ENCODE measurements around the gene SMPDL3A. TPM values are rescaled to one million over a fixed set of nuclear protein-coding genes. Genes with fewer than 3 reads are reported as not detected.

SMPDL3A gene
- total RNA-seq, 8 experiments from 2014 or later: 2.7 to 22.6 (median 4.4) TPM

- H3K4me1 ChIP-seq (replicated peaks in 1 of 2): peaks cover 0 to 6% of the 10 kb centered on the region in 2 donors
- 0 to 100% (median 79%) methylated on average over 1 to 3 of the region's 3 CpGs for WGBS, 10 experiments
- H3K4me3 ChIP-seq: no peak overlapping the region
- in situ Hi-C loops (cut with MboI; ENCODE audit: low pct_unique_long_range_greater_than_20kb in 2 of 9, low sequenced_read_pairs in 9 of 9, unreplicated experiment in 9 of 9): loop anchor here in 6 of 9 experiments (25.0 kb wide), 2 partner anchors 109 to 359 kb away; no protein-coding TSS in a partner anchor
- ATAC-seq (replicated peaks in 6 of 8): peak in 3 of 8 experiments; percentile 37 to 97 (median 97)
- H3K27ac ChIP-seq: no peak overlapping the region
Observed at GRCh38 chr6:122845916-122846612, 57.0 kb downstream of the SMPDL3A start.

- no peak overlapping the region for H3K4me3 ChIP-seq
- ATAC-seq (replicated peaks in 6 of 8): no peak
- no peak overlapping the region for H3K27ac ChIP-seq
- in situ Hi-C loops (cut with MboI; ENCODE audit: low pct_unique_long_range_greater_than_20kb in 2 of 9, low sequenced_read_pairs in 9 of 9, unreplicated experiment in 9 of 9): loop anchor here in 3 of 9 experiments (25.0 kb wide), 1 partner anchor 459 kb away; no protein-coding TSS in a partner anchor
- H3K4me1 ChIP-seq (replicated peaks in 1 of 2): peaks cover 0 to 6% of the 10 kb centered on the region in 2 donors
- WGBS, 10 experiments: 0 to 100% (median 89%) methylated on average over 1 to 4 of the region's 6 CpGs; no CpG with 5 or more reads in 2 of the 10 experiments
Observed at GRCh38 chr6:122853259-122853995, 64.4 kb downstream of the SMPDL3A start.

Other genes starting within 250 kb of the SMPDL3A start
- gene PKIB, start 178.9 kb upstream of the SMPDL3A start, total RNA-seq: 10 to 100 TPM in 2 of 8 experiments, 1 to 10 TPM in 3, under 1 TPM in 2, not detected in 1; 0.41 to 93.2 (median 4.7) TPM
- 100 to 1,000 TPM in 1 of 8 experiments, 10 to 100 TPM in 4, under 1 TPM in 2, not detected in 1; 0.15 to 177 (median 16.2) TPM for gene FABP7, start 9.5 kb upstream of the SMPDL3A start, total RNA-seq
- gene CLVS2, start 207.0 kb downstream of the SMPDL3A start, total RNA-seq: 10 to 100 TPM in 3 of 8 experiments, 1 to 10 TPM in 3, under 1 TPM in 1, not detected in 1; 0.07 to 11.7 (median 10.0) TPM

Data from motor neuron (in vitro differentiated cells).